Activated naive CD8-positive, alpha-beta T cell treated with anti-CD3 and anti-CD28 coated beads for 36 hours (primary cell): ENCODE measurements around the gene COX8C. TPM values are rescaled to one million over a fixed set of nuclear protein-coding genes. Genes with fewer than 3 reads are reported as not detected.
"Not testable (repeated sequence)": the region's sequence is repeated elsewhere in the genome, so short reads cannot be mapped to it uniquely, and the experiment has no call there.

Experiments used
- DNase-seq: peaks from one replicate; pipeline ENCODE4 v3.0.0; 2021
- H3K27ac Mint-ChIP-seq: one replicate; pipeline ENCODE4 v1.8.0; 2022; ENCODE audit warnings: mild to moderate bottlenecking, moderate library complexity, mixed read lengths
- H3K27me3 Mint-ChIP-seq: one replicate; pipeline ENCODE4 v1.8.0; 2022; ENCODE audit warnings: mild to moderate bottlenecking, mixed read lengths
- H3K36me3 Mint-ChIP-seq: one replicate; pipeline ENCODE4 v1.8.0; 2021; ENCODE audit warnings: mild to moderate bottlenecking, mixed read lengths
- H3K4me1 Mint-ChIP-seq: one replicate; pipeline ENCODE4 v1.8.0; 2021; ENCODE audit warnings: mixed read lengths
- H3K4me3 Mint-ChIP-seq: one replicate; pipeline ENCODE4 v1.8.0; 2022; ENCODE audit warnings: mild to moderate bottlenecking, moderate library complexity, mixed read lengths
- H3K9me3 Mint-ChIP-seq: one replicate; pipeline ENCODE4 v1.8.0; 2022; ENCODE audit warnings: mixed read lengths
- total RNA-seq, 2 experiments: library from RNA; stranded (reverse); gene quantifications; one replicate each; pipeline ENCODE4 v1.2.3, GENCODE V29; 2021

COX8C gene
- total RNA-seq, 2 experiments from 2014 or later, result not detected

GRCh38 chr14:93379831-93380230 lies 32.8 kb downstream of the COX8C start:
- no peak for DNase-seq
- H3K9me3 Mint-ChIP-seq, result no peaks in the 10 kb centered on the region
- no peak overlapping the region for H3K27ac Mint-ChIP-seq
- peaks cover 11% of the 10 kb centered on the region for H3K27me3 Mint-ChIP-seq
- no peaks in the 10 kb centered on the region for H3K36me3 Mint-ChIP-seq
- H3K4me1 Mint-ChIP-seq, result no peaks in the 10 kb centered on the region
- H3K4me3 Mint-ChIP-seq, result no peak overlapping the region

DNA sequence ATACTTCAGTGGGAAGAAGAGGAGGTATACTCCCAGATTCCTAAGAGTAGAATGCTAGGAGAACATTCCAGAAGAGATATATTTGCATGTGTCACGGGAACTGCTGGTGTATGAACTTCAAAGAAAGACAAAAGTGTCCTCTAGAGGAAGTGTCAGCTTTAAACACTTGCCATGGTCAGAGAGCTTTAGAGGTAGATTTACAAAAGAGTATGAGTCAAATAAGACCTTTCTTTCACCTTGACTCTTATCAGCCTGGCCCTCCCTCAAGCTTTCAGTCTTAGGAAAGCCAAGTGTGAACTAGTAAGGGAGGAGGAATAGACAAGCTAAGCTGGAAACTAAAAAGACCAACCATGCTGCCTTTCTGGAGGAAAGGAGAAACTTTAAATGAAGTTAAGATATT lies 34.7 kb downstream of the COX8C start:
- Mint-ChIP-seq H3K27ac (no peak overlapping the region), H3K27me3 (peaks cover 14% of the 10 kb centered on the region), H3K4me3 (no peak overlapping the region), H3K9me3 (no peaks in the 10 kb centered on the region), H3K4me1 (no peaks in the 10 kb centered on the region), H3K36me3 (no peaks in the 10 kb centered on the region)
- no peak for DNase-seq

DNA sequence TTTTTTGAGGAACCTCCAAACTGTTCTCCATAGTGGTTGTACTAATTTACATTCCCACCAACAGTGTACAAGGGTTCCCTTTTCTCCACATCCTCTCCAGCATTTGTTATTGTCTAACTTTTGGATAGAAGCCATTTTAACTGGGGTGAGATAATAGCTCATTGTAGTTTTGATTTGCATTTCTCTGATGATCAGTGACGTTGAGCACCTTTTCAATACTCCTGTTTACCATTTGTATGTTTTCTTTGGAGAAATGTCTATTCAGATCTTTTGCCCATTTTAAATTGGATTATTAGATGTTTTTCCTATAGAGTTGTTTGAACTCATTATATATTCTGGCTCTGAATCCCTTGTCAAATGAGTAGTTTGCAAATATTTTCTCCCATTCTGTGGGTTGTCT lies 37.3 kb downstream of the COX8C start:
- H3K4me1 Mint-ChIP-seq, H3K27ac Mint-ChIP-seq, H3K4me3 Mint-ChIP-seq, DNase-seq, H3K36me3 Mint-ChIP-seq, H3K9me3 Mint-ChIP-seq: not testable (repeated sequence)
- peaks cover 24% of the 10 kb centered on the region for H3K27me3 Mint-ChIP-seq

DNA sequence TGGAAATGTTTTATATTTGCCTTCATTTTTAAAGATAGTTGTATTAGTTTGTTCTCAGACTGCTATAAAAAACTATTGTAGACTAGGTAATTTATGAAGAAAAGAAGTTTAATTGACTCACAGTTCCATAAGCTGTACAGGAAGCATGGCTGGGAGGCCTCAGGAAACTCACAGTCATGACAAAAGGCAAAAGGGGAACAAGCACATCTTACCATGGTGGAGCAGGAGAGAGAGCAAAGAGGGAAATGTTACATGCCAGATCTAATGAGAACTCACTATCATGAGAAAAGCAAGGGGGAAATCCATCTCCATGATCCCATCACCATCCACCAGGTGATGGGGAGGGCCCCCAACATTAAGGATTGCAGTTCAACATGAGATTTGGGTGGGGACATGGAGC lies 48.2 kb downstream of the COX8C start:
- H3K9me3 Mint-ChIP-seq, result peaks cover 12% of the 10 kb centered on the region
- no peak for DNase-seq
- no peak overlapping the region for H3K27ac Mint-ChIP-seq
- peaks cover 24% of the 10 kb centered on the region for H3K27me3 Mint-ChIP-seq
- H3K36me3 Mint-ChIP-seq, result no peaks in the 10 kb centered on the region
- H3K4me1 Mint-ChIP-seq, result no peaks in the 10 kb centered on the region
- H3K4me3 Mint-ChIP-seq, result no peak overlapping the region

DNA sequence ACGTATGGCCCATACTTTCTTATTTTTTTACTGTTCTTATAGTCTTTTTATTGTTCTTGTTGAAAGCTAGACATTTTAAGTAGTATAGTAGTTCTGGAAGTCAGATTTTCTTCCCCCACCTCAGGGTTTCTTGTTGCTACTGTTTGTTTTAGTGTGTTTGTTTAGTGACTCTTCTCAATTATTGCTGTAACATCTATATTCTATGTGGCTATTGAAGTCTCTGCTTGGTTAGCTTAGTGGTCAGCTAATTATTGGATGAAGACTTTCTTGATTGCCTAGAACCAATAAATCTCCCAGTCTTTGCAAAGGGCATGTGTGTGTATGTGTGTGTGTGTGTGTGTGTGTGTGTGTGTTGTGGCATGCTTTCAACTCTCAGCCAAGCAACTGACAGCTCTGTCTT lies 49.5 kb downstream of the COX8C start:
- Mint-ChIP-seq H3K9me3 (peaks cover 12% of the 10 kb centered on the region), H3K4me1 (no peaks in the 10 kb centered on the region), H3K4me3 (no peak overlapping the region), H3K27ac (no peak overlapping the region), H3K27me3 (peaks cover 25% of the 10 kb centered on the region), H3K36me3 (no peaks in the 10 kb centered on the region)
- DNase-seq, result no peak

Other genes starting within 250 kb of the COX8C start
- gene ITPK1, start 231.3 kb upstream of the COX8C start, total RNA-seq, result 10 to 100 TPM; 87.0 to 87.4 TPM
- 10 to 100 TPM; 16.6 to 16.7 TPM for gene MOAP1, start 162.3 kb upstream of the COX8C start, total RNA-seq
- gene LYSET, start 161.9 kb upstream of the COX8C start, total RNA-seq, result 10 to 100 TPM; 14.3 to 14.5 TPM
- 10 to 100 TPM; 20.3 to 21.3 TPM for gene GON7, start 140.1 kb upstream of the COX8C start, total RNA-seq
- gene UBR7, start 139.9 kb upstream of the COX8C start, total RNA-seq, result 10 to 100 TPM; 41.3 to 41.6 TPM
- gene BTBD7, start 14.1 kb upstream of the COX8C start, total RNA-seq, result 10 to 100 TPM; 14.3 to 14.9 TPM
- under 1 TPM in 1 of 2 experiments, not detected in 1; 0.04 TPM for gene UNC79, start 83.8 kb downstream of the COX8C start, total RNA-seq